K562 (cell line): ENCODE measurements around the gene ARL3. TPM values are rescaled to one million over a fixed set of nuclear protein-coding genes. Genes with fewer than 3 reads are reported as not detected.
A peak's percentile ranks its signal among the peaks of the same experiment; 100 is the strongest.

Experiments used
- ARID1B ChIP-seq: fragments of 450-650 bp; IDR thresholded peaks from 2 replicates; pipeline ENCODE4 v1.6.1; 2016; ENCODE audit warnings: antibody characterized with exemption, mild to moderate bottlenecking, inconsistent platforms
- BACH1 ChIP-seq: fragments of 200-800 bp; sonication (Bioruptor generic); IDR thresholded peaks from 2 replicates; pipeline ENCODE4 v1.6.1; 2016; ENCODE audit warnings: missing genetic modification characterization, missing compliant biosample characterization
- CC2D1A ChIP-seq: fragments of 450-650 bp; IDR thresholded peaks from 2 replicates; pipeline ENCODE4 v1.6.1; 2017; ENCODE audit warnings: mild to moderate bottlenecking
- L3MBTL2 ChIP-seq: fragments of 450-650 bp; IDR thresholded peaks from 2 replicates; pipeline ENCODE4 v1.6.1; 2016; ENCODE audit warnings: mild to moderate bottlenecking, moderate library complexity
- MECOM ChIP-seq: fragments of 250-450 bp; sonication (Bioruptor Pico); IDR thresholded peaks from 2 replicates; pipeline ENCODE4 v1.8.0; 2022; ENCODE audit warnings: inconsistent platforms
- MNT ChIP-seq, 2 experiments: fragments of 450-650 bp; conservative IDR thresholded peaks; 2 replicates each; pipeline ENCODE4 v1.6.1; 2017; ENCODE audit warnings: mild to moderate bottlenecking in 2 of 2, moderate library complexity in 2 of 2
- NFIC ChIP-seq: fragments of 450-650 bp; IDR thresholded peaks from 2 replicates; pipeline ENCODE4 v1.6.1; 2017; ENCODE audit warnings: mild to moderate bottlenecking, inconsistent platforms
- NR2F6 ChIP-seq: fragments of 450-650 bp; formaldehyde crosslinking; IDR thresholded peaks from 2 replicates; pipeline ENCODE4 v1.4.0; 2020; ENCODE audit warnings: mild to moderate bottlenecking
- PHF20 ChIP-seq: fragments of 450-650 bp; IDR thresholded peaks from 2 replicates; pipeline ENCODE4 v1.6.1; 2018; ENCODE audit not compliant: partially characterized antibody
- POLR2A ChIP-seq: fragments of 450-650 bp; conservative IDR thresholded peaks from 2 replicates; pipeline ENCODE4 v1.6.1; 2016
- REST ChIP-seq, 2 experiments: fragments of 450-650 bp; formaldehyde crosslinking in 1 of 2; IDR thresholded peaks; 2 replicates each; pipeline versions ENCODE4 v1.4.0 to v1.6.1; 2014 to 2020; ENCODE audit warnings: mild to moderate bottlenecking in 2 of 2, borderline replicate concordance in 1 of 2, low read depth in 1 of 2
- STAT5A ChIP-seq: IDR thresholded peaks from 2 replicates; pipeline ENCODE4 v1.6.1; 2012; ENCODE audit warnings: low read length, inconsistent platforms, borderline replicate concordance
- STAT5B ChIP-seq: fragments of 250-450 bp; sonication (Bioruptor Pico); IDR thresholded peaks from 2 replicates; pipeline ENCODE4 v1.8.0; 2021; ENCODE audit warnings: mild to moderate bottlenecking, inconsistent platforms
- ZNF511 ChIP-seq: sonication (generic); formaldehyde crosslinking; IDR thresholded peaks from 2 replicates; pipeline ENCODE4 v1.8.0; 2022; ENCODE audit warnings: mild to moderate bottlenecking, missing genetic modification reagents
- polyA plus RNA-seq, 8 experiments: library from polyadenylated mRNA; depleted of rRNA in 4 of 8; stranded (reverse) in 5 of 8; unstranded in 3 of 8; fragments of >200 nt; fragmentation: Nextera tagmentation in 2 of 8; fragmentation: Illumina TruSeq in 1 of 8; extraction: Ambion mirVana in 2 of 8; extraction: Trizol in 1 of 8; gene quantifications; 2 replicates each; pipeline versions ENCODE4 v1.2.1 to v1.2.3, GENCODE V29; 2011 to 2014; ENCODE audit warnings: inconsistent platforms in 1 of 8, missing spikeins in 1 of 8
- total RNA-seq, 7 experiments: library from RNA; depleted of rRNA in 6 of 7; stranded (reverse); fragments of >200 nt in 6 of 7; fragmentation: Illumina TruSeq in 2 of 7; extraction: Trizol in 2 of 7; gene quantifications; 2 replicates each; pipeline versions ENCODE4 v1.2.1 to v1.2.3, GENCODE V29; 2011 to 2021; ENCODE audit warnings: low replicate concordance in 1 of 7
- TF ChIP-seq, protein P1 (sequence below): fragments of 250-450 bp; sonication (Bioruptor Pico); IDR thresholded peaks from 2 replicates; pipeline ENCODE4 v1.5.0; 2021; ENCODE audit warnings: mild to moderate bottlenecking, borderline replicate concordance

ARL3 gene
- total and polyA plus RNA-seq, 9 of the 15 experiments (the other 6 are each of a cell fraction or from before 2014, with no cell fraction given), result 2.9 to 8.9 (median 4.8) TPM

DNA sequence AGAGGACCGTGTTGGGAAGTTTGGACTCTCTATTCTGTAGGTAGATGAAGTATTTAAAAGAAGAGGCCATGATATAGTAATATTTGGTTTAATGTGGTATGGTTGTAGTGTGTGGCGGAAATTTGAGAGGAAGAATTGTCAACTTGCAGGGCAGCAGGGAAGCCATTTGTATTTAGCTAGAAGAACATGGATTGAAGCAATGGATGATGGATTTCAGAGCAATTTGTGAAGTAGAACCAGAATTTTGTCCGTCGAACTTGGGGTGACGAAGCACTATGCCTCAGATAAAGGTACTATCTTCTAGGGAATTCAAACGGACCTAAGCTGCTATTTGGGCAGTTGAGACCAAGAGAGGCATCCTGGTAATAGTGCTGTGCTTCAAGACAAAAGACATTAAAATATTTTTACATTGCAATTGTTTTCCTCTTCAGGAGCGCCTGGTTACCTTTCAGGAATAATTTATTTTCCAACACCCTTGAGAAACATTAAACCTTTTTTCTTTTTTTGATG lies 28.9 kb upstream of the ARL3 start (continued):
- TF ChIP-seq PHF20 (peak; percentile 60), NFIC (no peak), ARID1B (no peak), POLR2A (no peak), L3MBTL2 (no peak), STAT5B (CRISPR knock-in tag) (no peak), MNT (conservative IDR thresholded peaks at IDR 0.05) (no peak), BACH1 (tag) (peak; percentile 78; the same call in 1 of the 2 replicates), ZNF511 (CRISPR knock-in tag) (no peak), REST (IDR thresholded peaks at IDR 0.05; ENCODE audit: borderline replicate concordance) (no peak), REST (CRISPR knock-in tag; IDR thresholded peaks at IDR 0.05; ENCODE audit: low read depth) (no peak), NR2F6 (no peak), STAT5A (no peak), CC2D1A (no peak), MECOM (peak; percentile 60; the same call in 1 of the 2 replicates)
- TF ChIP-seq, protein P1, sequence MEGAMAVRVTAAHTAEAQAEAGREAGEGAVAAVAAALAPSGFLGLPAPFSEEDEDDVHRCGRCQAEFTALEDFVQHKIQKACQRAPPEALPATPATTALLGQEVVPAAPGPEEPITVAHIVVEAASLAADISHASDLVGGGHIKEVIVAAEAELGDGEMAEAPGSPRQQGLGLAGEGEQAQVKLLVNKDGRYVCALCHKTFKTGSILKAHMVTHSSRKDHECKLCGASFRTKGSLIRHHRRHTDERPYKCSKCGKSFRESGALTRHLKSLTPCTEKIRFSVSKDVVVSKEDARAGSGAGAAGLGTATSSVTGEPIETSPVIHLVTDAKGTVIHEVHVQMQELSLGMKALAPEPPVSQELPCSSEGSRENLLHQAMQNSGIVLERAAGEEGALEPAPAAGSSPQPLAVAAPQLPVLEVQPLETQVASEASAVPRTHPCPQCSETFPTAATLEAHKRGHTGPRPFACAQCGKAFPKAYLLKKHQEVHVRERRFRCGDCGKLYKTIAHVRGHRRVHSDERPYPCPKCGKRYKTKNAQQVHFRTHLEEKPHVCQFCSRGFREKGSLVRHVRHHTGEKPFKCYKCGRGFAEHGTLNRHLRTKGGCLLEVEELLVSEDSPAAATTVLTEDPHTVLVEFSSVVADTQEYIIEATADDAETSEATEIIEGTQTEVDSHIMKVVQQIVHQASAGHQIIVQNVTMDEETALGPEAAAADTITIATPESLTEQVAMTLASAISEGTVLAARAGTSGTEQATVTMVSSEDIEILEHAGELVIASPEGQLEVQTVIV (CRISPR knock-in tag), result no peak
